ENCODE data around the gene INO80. TPM values are rescaled to one million over a fixed set of nuclear protein-coding genes. Genes with fewer than 3 reads are reported as not detected.

The INO80 gene
- total RNA-seq, 2 experiments from 2014 or later: 25.8 to 30.8 TPM

DNA sequence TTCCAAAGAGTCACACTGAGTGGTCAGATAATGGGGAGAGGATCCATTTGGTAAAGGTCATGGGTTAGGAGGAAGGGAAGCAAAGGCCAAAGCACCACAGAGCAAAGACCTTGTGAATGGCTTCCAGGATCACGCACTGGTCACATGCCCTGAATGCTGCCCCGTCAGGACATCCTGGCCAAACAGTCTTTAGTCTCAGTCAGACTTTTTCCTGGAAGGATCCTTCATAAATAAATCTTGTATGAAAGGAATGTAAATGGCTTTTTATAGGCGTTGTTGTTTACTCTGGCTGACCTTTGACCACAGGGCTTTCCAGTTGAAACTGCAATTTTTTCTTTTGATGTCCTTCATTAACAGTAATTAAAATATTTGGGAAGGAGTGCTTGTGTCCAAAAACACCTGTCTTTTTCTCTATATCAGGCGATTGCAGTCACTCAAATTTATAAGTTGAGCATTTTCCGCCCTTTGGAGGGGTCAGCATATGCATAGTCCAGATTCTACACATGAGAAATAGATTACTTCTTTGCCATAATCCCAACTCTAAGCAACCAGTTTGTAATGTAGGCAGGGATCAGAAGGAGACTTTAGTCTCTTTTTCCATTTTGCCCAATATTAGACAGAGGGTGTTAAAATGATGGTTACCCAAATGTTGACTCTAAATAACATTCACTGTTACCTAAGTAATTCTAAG lies 114.4 kb downstream of the INO80 start:
- no peaks in the 10 kb centered on the region for H3K4me1 Mint-ChIP-seq

DNA sequence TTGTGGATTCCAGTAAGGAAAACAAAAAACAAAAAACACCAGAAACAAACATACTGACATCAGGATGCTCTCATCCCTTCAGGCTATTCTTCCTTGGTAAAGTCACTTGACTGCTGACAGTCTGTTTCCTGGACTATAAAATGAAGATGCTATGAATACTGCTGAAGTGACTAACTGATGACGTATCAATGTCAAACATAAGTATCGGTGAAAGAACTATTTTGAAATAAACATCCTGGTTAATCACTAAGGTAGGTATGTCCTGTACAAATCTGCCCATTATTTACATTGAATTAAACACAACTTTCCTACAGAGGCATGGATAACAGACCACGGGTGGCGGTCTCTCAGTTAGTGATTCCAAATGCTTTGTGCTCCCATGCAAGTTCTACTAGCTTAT lies 116.9 kb downstream of the INO80 start:
- ATAC-seq (no peak), DNase-seq (no peak)
- CTCF ChIA-PET: no interaction called here

More for the DNA sequence above, 114.4 kb downstream of the INO80 start:
- Mint-ChIP-seq H3K27ac (no peak overlapping the region), H3K27me3 (no peaks in the 10 kb centered on the region), H3K4me3 (no peak overlapping the region), H3K9me3 (ENCODE audit: low read depth) (no peaks in the 10 kb centered on the region), H3K36me3 (peaks cover 28% of the 10 kb centered on the region)
- CTCF ChIA-PET: no interaction called here
- ATAC-seq: no peak
- DNase-seq: no peak

DNA sequence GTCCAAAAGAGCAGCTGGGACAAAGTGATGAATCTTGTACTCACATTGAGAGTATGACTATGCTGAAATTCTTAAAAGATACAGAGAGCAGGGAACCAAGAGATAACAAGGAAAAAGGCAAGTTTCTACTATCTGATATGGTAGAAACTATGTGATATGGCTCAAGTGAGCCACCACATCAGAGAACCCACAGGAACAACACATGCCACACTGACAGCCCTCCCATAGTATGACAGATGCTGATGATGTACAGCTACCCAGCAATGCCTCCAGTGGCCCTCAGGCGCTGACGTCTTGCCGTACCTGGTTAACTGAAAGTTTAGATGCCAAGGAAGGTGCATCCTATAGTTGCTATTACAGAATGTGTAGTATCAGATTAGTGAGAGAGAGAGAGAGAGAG lies 120.4 kb downstream of the INO80 start:
- no peak overlapping the region for H3K4me3 Mint-ChIP-seq
- no peaks in the 10 kb centered on the region for H3K9me3 Mint-ChIP-seq (ENCODE audit: low read depth)
- H3K36me3 Mint-ChIP-seq: peaks cover 38% of the 10 kb centered on the region
- no peak for DNase-seq
- no peak for ATAC-seq
- H3K27ac Mint-ChIP-seq: no peak overlapping the region
- CTCF ChIA-PET: no interaction called here
- H3K4me1 Mint-ChIP-seq: peaks cover 3% of the 10 kb centered on the region
- no peaks in the 10 kb centered on the region for H3K27me3 Mint-ChIP-seq

More for the DNA sequence above, 116.9 kb downstream of the INO80 start:
- H3K27me3 Mint-ChIP-seq: no peaks in the 10 kb centered on the region
- no peak overlapping the region for H3K27ac Mint-ChIP-seq
- H3K36me3 Mint-ChIP-seq: peaks cover 32% of the 10 kb centered on the region
- no peaks in the 10 kb centered on the region for H3K4me1 Mint-ChIP-seq
- no peak overlapping the region for H3K4me3 Mint-ChIP-seq
- no peaks in the 10 kb centered on the region for H3K9me3 Mint-ChIP-seq (ENCODE audit: low read depth)

DNA sequence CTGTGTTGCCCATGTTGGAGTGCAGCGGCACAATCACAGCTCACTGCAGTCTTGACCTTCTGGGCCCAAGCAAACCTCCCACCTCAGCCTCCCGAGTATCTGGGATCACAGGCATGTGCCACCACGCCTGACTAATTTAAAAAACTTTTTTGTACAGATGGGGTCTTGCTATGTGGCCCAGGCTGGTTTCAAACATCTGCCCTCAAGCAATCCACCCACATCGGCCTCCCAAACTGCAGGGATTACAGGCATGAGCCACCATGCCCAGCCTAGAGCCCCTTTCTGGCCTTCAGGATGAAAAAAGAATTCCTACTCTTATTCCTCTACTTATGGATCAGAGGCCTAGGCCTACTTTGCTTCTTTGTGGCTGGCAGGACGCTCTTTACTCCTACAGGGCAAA lies 123.3 kb downstream of the INO80 start:
- Mint-ChIP-seq H3K4me1 (peaks cover 3% of the 10 kb centered on the region), H3K27ac (no peak overlapping the region), H3K27me3 (no peaks in the 10 kb centered on the region), H3K36me3 (peaks cover 45% of the 10 kb centered on the region), H3K4me3 (no peak overlapping the region), H3K9me3 (ENCODE audit: low read depth) (no peaks in the 10 kb centered on the region)
- CTCF ChIA-PET: no interaction called here
- no peak for DNase-seq
- ATAC-seq: no peak

DNA sequence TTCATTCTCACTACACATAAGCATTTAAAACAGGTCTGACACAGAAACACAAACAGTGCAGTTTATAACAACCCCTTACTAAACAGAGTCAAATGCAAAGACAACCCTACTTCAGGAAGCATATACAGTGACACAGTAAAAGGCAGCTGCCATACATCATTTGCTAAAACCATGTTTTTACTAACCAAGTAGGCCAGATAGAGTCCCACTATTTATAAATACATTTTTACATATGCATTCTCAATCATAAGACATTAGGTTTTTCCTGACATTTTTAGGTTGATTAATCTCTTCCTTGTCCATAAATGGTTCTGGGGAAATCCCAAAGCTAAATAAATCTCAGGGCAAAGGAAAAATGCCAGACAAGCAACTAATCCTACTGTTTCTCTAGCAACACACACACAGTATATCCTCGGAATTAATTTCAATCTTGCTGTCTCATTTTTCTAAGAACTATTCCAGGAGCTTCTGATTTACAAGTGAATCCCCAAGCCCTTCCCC lies 123.8 kb downstream of the INO80 start:
- ATAC-seq (no peak), DNase-seq (no peak)
- H3K4me1 Mint-ChIP-seq: peaks cover 3% of the 10 kb centered on the region
- no peak overlapping the region for H3K27ac Mint-ChIP-seq
- no peaks in the 10 kb centered on the region for H3K27me3 Mint-ChIP-seq
- H3K4me3 Mint-ChIP-seq: no peak overlapping the region
- CTCF ChIA-PET: no interaction called here
- H3K9me3 Mint-ChIP-seq (ENCODE audit: low read depth): no peaks in the 10 kb centered on the region
- peaks cover 45% of the 10 kb centered on the region for H3K36me3 Mint-ChIP-seq

DNA sequence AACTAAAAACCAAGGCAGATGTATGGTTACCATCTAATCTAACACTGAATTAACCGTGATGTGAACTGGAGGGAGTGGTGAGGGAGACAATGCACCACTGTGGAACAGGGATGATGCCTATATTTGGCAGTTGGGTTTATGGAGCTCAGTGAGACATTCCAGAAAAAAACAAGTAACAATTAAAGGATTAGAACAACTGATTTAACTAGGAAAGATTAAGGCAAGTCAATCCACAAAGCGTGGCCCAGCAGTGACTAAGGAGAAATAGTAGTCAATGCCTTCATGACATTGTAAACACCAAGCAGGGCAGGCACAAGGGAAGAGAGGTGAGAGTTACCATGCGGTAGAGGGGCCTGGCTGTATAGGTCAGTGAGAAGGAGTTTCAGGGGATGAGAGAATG lies 124.7 kb downstream of the INO80 start:
- no peak overlapping the region for H3K4me3 Mint-ChIP-seq
- H3K27ac Mint-ChIP-seq: no peak overlapping the region
- DNase-seq (no peak), ATAC-seq (no peak)
- CTCF ChIA-PET: no interaction called here
- H3K9me3 Mint-ChIP-seq (ENCODE audit: low read depth): no peaks in the 10 kb centered on the region
- H3K27me3 Mint-ChIP-seq: no peaks in the 10 kb centered on the region
- H3K36me3 Mint-ChIP-seq: peaks cover 45% of the 10 kb centered on the region
- peaks cover 3% of the 10 kb centered on the region for H3K4me1 Mint-ChIP-seq

DNA sequence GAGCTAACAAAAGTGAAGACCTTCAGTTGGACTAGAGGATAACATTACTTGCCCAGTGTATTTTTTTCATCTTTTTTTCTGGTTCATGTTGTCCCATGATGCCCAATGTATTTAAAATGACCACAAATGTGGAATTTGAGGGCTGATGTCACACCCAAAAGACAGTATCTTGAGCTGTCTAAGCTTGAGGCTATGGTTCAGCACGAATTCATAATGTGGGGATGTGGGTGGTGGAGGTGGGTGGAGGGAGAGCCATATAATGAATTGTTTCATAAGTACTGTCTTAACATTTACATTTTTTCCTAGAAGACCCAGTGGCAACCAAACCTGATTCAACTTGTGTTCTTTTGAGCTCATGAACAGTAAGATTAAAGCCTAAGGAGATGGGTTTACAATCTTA lies 125.3 kb downstream of the INO80 start:
- H3K36me3 Mint-ChIP-seq: peaks cover 43% of the 10 kb centered on the region
- H3K9me3 Mint-ChIP-seq (ENCODE audit: low read depth): no peaks in the 10 kb centered on the region
- CTCF ChIA-PET: interaction anchor here (0.9 kb wide), 1 partner anchor 86 kb away, joined by 3 read pairs; no protein-coding TSS in a partner anchor
- DNase-seq: no peak
- peaks cover 6% of the 10 kb centered on the region for H3K4me1 Mint-ChIP-seq
- H3K27ac Mint-ChIP-seq: no peak overlapping the region
- H3K27me3 Mint-ChIP-seq: no peaks in the 10 kb centered on the region
- no peak for ATAC-seq
- no peak overlapping the region for H3K4me3 Mint-ChIP-seq

DNA sequence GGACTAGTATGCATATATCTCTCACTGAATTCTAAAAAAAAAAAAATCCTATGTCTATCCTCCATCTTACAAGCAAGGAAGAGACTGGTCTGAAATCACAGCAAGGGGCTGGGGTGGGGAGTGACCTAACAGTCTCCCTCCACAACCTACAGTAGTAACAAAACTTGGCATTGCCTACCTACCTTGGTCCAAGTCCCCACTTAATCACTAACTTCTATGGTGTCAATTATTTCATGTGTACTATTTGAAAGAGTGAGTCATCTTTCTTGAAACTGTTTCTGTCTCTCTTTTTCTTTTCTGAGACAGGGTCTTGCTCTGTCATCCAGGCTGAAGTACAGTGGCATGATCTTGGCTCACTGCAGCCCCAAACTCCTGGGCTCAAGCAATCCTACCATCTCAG lies 126.0 kb downstream of the INO80 start:
- no peak overlapping the region for H3K27ac Mint-ChIP-seq
- CTCF ChIA-PET: interaction anchor here (0.9 kb wide), 1 partner anchor 86 kb away, joined by 3 read pairs; no protein-coding TSS in a partner anchor
- DNase-seq (no peak), ATAC-seq (no peak)
- H3K4me3 Mint-ChIP-seq: no peak overlapping the region
- peaks cover 39% of the 10 kb centered on the region for H3K36me3 Mint-ChIP-seq
- H3K27me3 Mint-ChIP-seq: no peaks in the 10 kb centered on the region
- H3K4me1 Mint-ChIP-seq: peaks cover 6% of the 10 kb centered on the region
- no peaks in the 10 kb centered on the region for H3K9me3 Mint-ChIP-seq (ENCODE audit: low read depth)

DNA sequence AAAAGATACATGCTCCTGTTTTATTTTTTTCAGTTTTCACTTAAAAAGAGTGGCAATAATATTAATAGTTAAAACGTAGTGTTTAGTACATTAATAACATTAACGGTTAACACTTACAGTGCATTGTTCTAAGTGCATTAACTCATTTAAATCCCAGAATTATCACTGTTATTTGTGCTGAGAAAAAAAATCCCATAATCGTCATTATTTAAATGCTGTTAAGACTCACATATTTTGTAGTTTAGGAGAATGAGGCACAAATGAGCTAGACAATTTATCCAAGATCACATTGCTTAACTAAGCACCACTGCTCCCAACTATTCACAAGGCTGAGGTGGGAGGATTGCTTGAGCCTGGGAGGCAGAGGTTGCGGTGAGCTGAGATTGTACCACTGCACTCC lies 127.9 kb downstream of the INO80 start:
- no peak for ATAC-seq

DNA sequence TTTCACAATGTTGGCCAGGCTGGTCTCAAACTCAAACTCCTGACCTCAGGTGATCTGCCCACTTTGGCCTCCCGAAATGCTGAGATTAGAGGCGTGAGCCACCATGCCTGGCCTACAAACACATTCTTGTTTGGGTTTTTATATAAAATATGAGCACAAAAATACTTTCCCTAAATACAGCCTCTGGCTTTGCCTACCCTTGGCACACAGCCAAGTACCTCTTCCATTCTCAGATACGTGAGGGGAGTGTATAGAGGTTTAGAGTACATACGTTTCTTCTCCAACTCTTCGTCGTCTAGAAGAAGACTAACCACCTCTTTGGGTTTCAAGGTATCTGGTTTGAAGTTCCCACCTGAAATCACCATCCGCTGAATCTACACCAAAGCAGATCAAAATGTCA lies 129.3 kb downstream of the INO80 start:
- H3K27ac Mint-ChIP-seq: no peak overlapping the region
- H3K36me3 Mint-ChIP-seq: peaks cover 43% of the 10 kb centered on the region
- no peak overlapping the region for H3K4me3 Mint-ChIP-seq
- no peaks in the 10 kb centered on the region for H3K9me3 Mint-ChIP-seq (ENCODE audit: low read depth)
- CTCF ChIA-PET: interaction anchor here (1.4 kb wide), 1 partner anchor 11 kb away, joined by 3 read pairs; no protein-coding TSS in a partner anchor
- ATAC-seq (no peak), DNase-seq (no peak)
- peaks cover 6% of the 10 kb centered on the region for H3K4me1 Mint-ChIP-seq
- H3K27me3 Mint-ChIP-seq: no peaks in the 10 kb centered on the region

More for the DNA sequence above, 127.9 kb downstream of the INO80 start:
- Mint-ChIP-seq H3K27me3 (no peaks in the 10 kb centered on the region), H3K27ac (no peak overlapping the region), H3K36me3 (peaks cover 39% of the 10 kb centered on the region), H3K9me3 (ENCODE audit: low read depth) (no peaks in the 10 kb centered on the region), H3K4me1 (peaks cover 6% of the 10 kb centered on the region), H3K4me3 (no peak overlapping the region)
- CTCF ChIA-PET: interaction anchor here (0.7 kb wide), 1 partner anchor 8 kb away, joined by 3 read pairs; no protein-coding TSS in a partner anchor
- DNase-seq: no peak

DNA sequence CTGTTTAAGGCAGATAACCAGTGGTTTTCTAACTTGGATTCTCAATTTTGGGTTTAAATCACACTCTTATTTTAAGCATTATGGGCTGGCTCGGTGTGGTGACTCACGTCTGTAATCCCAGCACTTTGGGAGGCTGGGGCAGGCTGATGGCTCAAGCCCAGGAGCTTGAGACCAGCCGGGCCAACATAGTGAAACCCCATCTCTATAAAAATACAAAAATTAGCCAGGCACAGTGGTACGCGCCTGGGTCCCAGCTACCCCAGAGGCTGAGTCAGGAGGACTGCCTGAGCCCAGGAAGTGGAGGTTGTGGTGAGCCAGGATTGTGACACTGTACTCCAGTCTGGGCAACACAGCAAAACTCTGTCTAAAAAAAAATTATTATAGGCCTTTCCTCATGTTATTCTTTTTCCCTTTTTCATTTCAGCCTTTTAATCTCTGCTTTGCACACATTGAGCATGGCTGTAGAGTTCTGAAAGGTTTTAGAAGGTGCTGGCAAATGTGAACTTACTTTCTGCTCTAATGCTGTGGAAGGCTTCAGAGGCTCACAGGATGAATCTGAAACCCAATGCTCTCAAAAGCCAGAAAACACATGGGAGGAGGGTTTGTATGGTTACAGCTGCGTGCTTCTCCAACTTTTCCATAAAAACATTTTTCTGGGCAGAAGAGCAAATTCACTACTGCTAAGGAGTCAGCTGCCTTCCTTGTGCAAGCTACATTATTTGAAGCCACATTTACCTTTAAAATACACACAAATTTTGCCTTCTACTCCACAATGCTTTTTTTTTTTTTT lies 130.3 kb downstream of the INO80 start:
- H3K36me3 Mint-ChIP-seq: peaks cover 39% of the 10 kb centered on the region
- CTCF ChIA-PET: no interaction called here
- ATAC-seq: no peak

DNA sequence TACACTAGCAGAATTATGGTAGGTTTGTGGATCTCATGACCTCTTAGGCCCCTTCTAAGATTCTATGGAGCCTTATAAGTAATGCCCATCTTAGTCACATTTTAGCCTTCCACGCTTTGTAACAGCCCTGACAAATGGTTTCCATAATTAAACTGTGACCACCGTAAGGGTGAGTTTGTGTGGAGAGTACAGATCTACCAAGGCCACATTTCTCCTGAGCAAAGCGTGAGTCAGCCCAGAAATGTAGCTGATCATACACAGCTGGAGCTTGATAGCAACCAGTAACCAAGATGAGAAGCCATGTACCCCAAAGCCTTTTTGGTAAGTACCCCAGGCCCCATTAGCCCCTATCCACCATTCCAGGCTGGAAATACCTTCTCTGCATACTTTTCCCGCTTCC lies 131.1 kb downstream of the INO80 start:
- no peak overlapping the region for H3K4me3 Mint-ChIP-seq
- H3K27ac Mint-ChIP-seq: no peak overlapping the region
- DNase-seq (no peak), ATAC-seq (no peak)
- H3K9me3 Mint-ChIP-seq (ENCODE audit: low read depth): no peaks in the 10 kb centered on the region
- H3K36me3 Mint-ChIP-seq: peaks cover 33% of the 10 kb centered on the region
- no peaks in the 10 kb centered on the region for H3K27me3 Mint-ChIP-seq
- peaks cover 3% of the 10 kb centered on the region for H3K4me1 Mint-ChIP-seq
- CTCF ChIA-PET: no interaction called here

More for the DNA sequence above, 130.3 kb downstream of the INO80 start:
- Mint-ChIP-seq H3K4me3 (no peak overlapping the region), H3K27me3 (no peaks in the 10 kb centered on the region), H3K9me3 (ENCODE audit: low read depth) (no peaks in the 10 kb centered on the region), H3K4me1 (peaks cover 3% of the 10 kb centered on the region), H3K27ac (no peak overlapping the region)
- DNase-seq: no peak

DNA sequence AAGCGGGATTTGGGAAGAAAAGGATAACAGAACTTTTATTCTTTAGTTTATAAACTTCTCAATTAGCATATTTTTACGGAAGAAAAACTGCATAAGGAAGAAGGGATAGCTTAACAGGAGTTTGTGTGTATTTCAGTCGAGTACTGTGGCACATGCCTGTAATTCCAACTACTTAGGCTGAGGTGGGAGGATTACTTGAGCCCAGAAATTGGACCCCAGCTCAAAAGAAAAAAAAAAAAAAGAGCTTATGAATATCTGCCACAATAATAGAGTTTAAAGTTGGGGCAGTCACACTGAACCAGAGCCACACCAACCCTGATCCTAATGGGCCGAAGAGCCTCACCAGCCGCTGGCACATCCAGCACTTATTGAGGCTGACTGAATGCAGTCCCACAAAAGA lies 131.7 kb downstream of the INO80 start:
- H3K36me3 Mint-ChIP-seq: peaks cover 30% of the 10 kb centered on the region
- H3K4me3 Mint-ChIP-seq: no peak overlapping the region
- H3K27me3 Mint-ChIP-seq: no peaks in the 10 kb centered on the region
- no peaks in the 10 kb centered on the region for H3K9me3 Mint-ChIP-seq (ENCODE audit: low read depth)
- H3K27ac Mint-ChIP-seq: no peak overlapping the region
- DNase-seq (no peak), ATAC-seq (no peak)
- CTCF ChIA-PET: no interaction called here
- peaks cover 3% of the 10 kb centered on the region for H3K4me1 Mint-ChIP-seq

DNA sequence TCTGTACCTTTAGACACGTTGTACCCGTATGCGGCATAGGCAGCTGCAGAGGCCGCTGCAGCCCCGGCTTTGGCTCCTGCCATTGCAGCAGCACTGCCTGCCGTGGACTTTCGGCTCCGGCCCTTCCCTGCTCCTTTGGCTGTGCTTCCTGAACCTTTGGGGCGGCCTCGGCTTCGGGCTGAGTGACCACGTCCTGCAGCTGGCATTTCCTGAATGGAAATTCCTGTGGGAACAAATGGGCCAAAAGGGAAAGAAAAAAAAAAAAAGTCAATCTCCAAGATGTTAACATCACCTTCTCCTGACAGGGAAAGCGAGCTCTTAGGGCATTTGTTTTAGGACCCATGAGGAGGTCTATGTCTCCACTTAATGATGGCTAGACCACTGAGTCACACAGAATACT lies 133.2 kb downstream of the INO80 start:
- H3K27ac Mint-ChIP-seq: no peak overlapping the region
- CTCF ChIA-PET: interaction anchor here (0.6 to 1.5 kb wide), 4 partner anchors 8 to 79 kb away, joined by 3 to 4 read pairs (median 3); partner anchors contain the start of gene CHAC1
- no peak overlapping the region for H3K4me3 Mint-ChIP-seq
- no peaks in the 10 kb centered on the region for H3K9me3 Mint-ChIP-seq (ENCODE audit: low read depth)
- no peak for DNase-seq
- peaks cover 3% of the 10 kb centered on the region for H3K4me1 Mint-ChIP-seq
- ATAC-seq: no peak
- peaks cover 27% of the 10 kb centered on the region for H3K36me3 Mint-ChIP-seq
- H3K27me3 Mint-ChIP-seq: no peaks in the 10 kb centered on the region

All from activated CD8-positive, alpha-beta memory T cell treated with anti-CD3 and anti-CD28 coated beads, Interleukin-2, amount 10 ng/mL, durations not matched to agents 7 days and 5 days (primary cell).